Breast epithelium (tissue), 4 donors: Measurements from ENCODE around the gene PHF12. TPM values are rescaled to one million over a fixed set of nuclear protein-coding genes. Genes with fewer than 3 reads are reported as not detected.
A peak's percentile ranks its signal among the peaks of the same experiment; 100 is the strongest.

Experiments
- DNase-seq, 2 donors: peaks; one replicate each; pipeline ENCODE4 v3.0.0-alpha.2; 2019; ENCODE audit warnings: low spot score in 2 of 2
- H3K27ac ChIP-seq, 2 donors: fragments of 200-600 bp; sonication (generic) in 1 of 2; one replicate each; pipeline ENCODE4 v1.5.1; 2016 to 2019; ENCODE audit warnings: mild to moderate bottlenecking in 1 of 2
- H3K27me3 ChIP-seq, 2 donors: fragments of 200-600 bp; sonication (generic) in 1 of 2; one replicate each; pipeline versions ENCODE4 v1.5.1 to v1.6.0; 2017 to 2019; ENCODE audit warnings: control low read depth in 1 of 2, mild to moderate bottlenecking in 1 of 2
- H3K36me3 ChIP-seq: fragments of 200-600 bp; one replicate; pipeline ENCODE4 v1.5.1; 2019
- H3K4me1 ChIP-seq, 2 donors: fragments of 200-600 bp; sonication (generic); one replicate each; pipeline ENCODE4 v1.5.1; 2016 to 2019; ENCODE audit warnings: control low read depth in 1 of 2
- H3K4me3 ChIP-seq, 3 donors: fragments of 200-600 bp; sonication (generic); 1 replicate in 2 of 3; 2 replicates in 1 of 3; pipeline ENCODE4 v1.5.1; 2016 to 2019; ENCODE audit warnings: mild to moderate bottlenecking in 3 of 3, moderate library complexity in 2 of 3
- H3K9me3 ChIP-seq, 2 donors: fragments of 200-600 bp; sonication (generic) in 1 of 2; one replicate each; pipeline ENCODE4 v1.5.1; 2016 to 2019; ENCODE audit warnings: control low read depth in 1 of 2
- POLR2A ChIP-seq: fragments of 450-650 bp; IDR thresholded peaks from one replicate; pipeline ENCODE4 v1.6.1; 2016; ENCODE audit warnings: antibody characterized with exemption, mild to moderate bottlenecking, moderate library complexity
- POLR2AphosphoS5 ChIP-seq, 3 donors: sonication (generic); formaldehyde crosslinking; IDR thresholded peaks; one replicate each; pipeline ENCODE4 v1.6.1; 2017; ENCODE audit warnings: antibody characterized with exemption in 3 of 3
- intact Hi-C: fragments of 100-400 bp; cut with DNase I; formaldehyde crosslinking; loops from one replicate; pipeline ENCODE4 v1.15.1; 2023; ENCODE audit warnings: low total_unique reads
- total RNA-seq, 3 donors: library from RNA; depleted of rRNA; stranded (reverse); fragments of >200 nt; gene quantifications; one replicate each; pipeline ENCODE4 v1.1.0, GENCODE V29; 2016
- TF ChIP-seq, protein P1 (sequence below), 3 donors: fragments of 450-650 bp; IDR thresholded peaks; one replicate each; pipeline ENCODE4 v1.5.1; 2016 to 2017; ENCODE audit warnings: antibody characterized with exemption in 3 of 3, mild to moderate bottlenecking in 3 of 3, moderate library complexity in 3 of 3

The PHF12 gene
- total RNA-seq, 3 donors from 2014 or later, result 32.2 to 42.9 (median 40.3) TPM

DNA sequence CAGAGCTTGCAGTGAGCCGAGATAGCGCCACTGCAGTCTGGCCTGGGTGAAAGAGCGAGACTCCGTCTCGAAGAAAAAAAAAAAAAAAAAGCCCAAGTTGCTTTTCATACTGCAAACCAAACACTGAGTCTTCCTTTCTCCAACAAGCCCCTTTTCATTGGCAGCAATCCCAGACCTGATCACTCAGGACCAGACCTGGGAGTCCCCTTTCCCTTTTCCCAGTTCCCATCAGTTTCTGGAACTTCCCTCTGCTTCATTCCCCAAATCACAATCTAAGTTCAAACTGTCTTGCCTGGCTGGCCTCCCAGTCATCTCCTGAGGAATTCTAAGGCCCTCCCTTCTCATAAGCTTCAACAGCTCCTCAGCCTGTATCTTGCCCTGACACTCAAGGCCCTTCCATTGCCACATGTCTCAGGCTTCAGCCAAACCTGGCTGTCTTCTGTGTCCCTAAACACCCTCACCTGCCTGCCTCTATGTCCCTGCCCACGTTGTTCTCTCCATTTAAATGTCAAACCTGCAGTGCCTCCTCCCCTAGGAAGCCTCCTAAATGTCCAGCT is 11.8 kb upstream of the PHF12 start:
- Histone ChIP-seq H3K27ac (no peak overlapping the region), H3K36me3 (no peaks in the 10 kb centered on the region), H3K9me3 (no peaks in the 10 kb centered on the region), H3K4me3 (no peak overlapping the region), H3K27me3 (peaks cover 0 to 13% of the 10 kb centered on the region in 2 donors), H3K4me1 (no peaks in the 10 kb centered on the region)
- TF ChIP-seq POLR2A (no peak), POLR2AphosphoS5 (IDR thresholded peaks at IDR 0.05) (no peak)
- TF ChIP-seq, protein P1, sequence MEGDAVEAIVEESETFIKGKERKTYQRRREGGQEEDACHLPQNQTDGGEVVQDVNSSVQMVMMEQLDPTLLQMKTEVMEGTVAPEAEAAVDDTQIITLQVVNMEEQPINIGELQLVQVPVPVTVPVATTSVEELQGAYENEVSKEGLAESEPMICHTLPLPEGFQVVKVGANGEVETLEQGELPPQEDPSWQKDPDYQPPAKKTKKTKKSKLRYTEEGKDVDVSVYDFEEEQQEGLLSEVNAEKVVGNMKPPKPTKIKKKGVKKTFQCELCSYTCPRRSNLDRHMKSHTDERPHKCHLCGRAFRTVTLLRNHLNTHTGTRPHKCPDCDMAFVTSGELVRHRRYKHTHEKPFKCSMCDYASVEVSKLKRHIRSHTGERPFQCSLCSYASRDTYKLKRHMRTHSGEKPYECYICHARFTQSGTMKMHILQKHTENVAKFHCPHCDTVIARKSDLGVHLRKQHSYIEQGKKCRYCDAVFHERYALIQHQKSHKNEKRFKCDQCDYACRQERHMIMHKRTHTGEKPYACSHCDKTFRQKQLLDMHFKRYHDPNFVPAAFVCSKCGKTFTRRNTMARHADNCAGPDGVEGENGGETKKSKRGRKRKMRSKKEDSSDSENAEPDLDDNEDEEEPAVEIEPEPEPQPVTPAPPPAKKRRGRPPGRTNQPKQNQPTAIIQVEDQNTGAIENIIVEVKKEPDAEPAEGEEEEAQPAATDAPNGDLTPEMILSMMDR (IDR thresholded peaks at IDR 0.05), result no peak
- intact Hi-C loops, result no loop called here
- no peak for DNase-seq

DNA sequence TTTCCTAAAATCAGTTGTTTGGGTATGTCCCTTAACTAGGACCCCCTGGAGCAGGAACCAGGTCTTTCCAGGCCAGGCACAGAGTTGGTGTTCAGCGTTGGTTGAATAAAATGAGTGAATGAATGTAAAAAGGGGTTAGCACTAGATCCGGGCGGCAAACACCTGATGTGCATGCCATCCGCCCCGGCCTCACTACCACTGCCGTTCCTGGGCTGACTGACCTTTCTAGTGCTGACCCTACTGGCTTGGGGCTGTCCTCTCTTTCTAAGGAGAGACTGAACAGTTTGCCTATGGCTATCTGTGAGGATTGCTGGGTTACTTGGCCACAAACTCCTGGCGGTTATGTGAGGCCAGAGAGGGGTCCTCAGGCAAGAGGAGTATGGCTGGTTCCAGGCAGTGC is 10.1 kb upstream of the PHF12 start:
- TF ChIP-seq, protein P1 (IDR thresholded peaks at IDR 0.05), result no peak
- TF ChIP-seq POLR2AphosphoS5 (IDR thresholded peaks at IDR 0.05), result no peak
- TF ChIP-seq POLR2A, result no peak
- Histone ChIP-seq H3K9me3 (no peaks in the 10 kb centered on the region), H3K4me3 (no peak overlapping the region), H3K4me1 (no peaks in the 10 kb centered on the region), H3K27ac (no peak overlapping the region), H3K27me3 (peaks cover 0 to 13% of the 10 kb centered on the region in 2 donors), H3K36me3 (no peaks in the 10 kb centered on the region)
- intact Hi-C loops, result no loop called here
- no peak for DNase-seq

DNA sequence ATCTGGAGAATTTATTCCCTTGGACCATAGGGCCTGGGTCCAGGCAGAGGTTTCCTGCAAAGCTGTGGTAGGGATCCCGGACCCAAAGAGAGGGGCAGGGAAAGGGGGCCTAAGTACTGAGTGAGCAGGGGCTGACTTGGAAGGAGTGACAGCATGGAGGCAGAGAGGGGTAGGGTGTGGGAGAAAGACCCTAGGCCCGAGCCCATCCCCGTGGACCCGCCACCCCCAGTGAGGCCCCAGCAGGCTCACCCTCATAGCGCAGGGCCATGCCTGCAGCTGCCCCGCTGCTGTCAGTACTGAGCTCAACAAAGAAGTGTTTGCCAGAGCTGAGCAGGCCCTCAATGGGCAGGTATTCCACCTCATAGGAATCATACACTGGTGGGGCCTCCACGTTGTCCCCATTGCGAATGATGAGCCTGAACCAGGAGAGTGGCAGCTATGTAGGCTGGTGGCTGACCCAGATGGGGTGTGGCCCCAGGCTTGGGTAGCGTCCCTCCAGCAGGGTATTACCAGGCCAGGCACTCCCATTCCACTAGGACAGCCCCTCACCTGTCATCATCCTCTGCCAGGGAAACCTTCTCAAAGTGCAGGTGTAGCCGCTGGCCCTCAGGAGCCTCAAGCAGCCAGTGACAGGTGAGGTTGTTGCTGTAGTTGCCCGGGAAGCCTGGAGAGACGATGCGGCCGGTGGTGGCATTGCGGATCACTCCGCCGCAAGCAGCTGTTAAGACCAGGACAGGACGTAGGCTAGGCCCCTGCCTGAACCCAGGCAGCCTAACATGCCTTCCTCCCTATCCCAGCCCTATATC is 9.1 kb upstream of the PHF12 start:
- Histone ChIP-seq H3K4me3 (no peak overlapping the region), H3K36me3 (no peaks in the 10 kb centered on the region), H3K27ac (no peak overlapping the region), H3K9me3 (no peaks in the 10 kb centered on the region), H3K4me1 (no peaks in the 10 kb centered on the region), H3K27me3 (peaks cover 0 to 13% of the 10 kb centered on the region in 2 donors)
- intact Hi-C loops, result no loop called here
- DNase-seq, result peak in 1 of 2 donors; percentile 25
- TF ChIP-seq POLR2AphosphoS5 (IDR thresholded peaks at IDR 0.05) (no peak), POLR2A (no peak)
- TF ChIP-seq, protein P1 (IDR thresholded peaks at IDR 0.05), result no peak

DNA sequence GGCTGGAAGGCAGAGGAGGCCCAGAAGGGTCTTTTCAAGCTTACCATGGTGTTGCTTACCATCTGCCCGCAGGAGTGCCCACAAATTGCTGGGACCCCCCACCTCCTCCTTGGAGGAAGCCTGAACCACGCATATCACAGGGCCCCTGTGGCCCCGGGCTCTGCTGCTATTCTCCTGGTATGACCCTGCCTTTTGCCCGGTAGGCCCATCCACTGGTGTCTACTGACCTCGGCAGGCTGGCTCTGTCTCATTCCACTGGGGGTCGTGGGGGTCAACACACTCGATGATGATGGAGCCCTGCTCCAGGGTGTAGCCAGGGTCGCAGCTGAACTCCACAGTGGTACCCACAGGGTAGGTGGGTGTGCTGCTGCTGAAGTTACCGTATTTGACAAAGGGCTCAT is 8.2 kb upstream of the PHF12 start:
- no peak for DNase-seq
- intact Hi-C loops, result no loop called here

More for the DNA sequence above, 8.2 kb upstream of the PHF12 start:
- Histone ChIP-seq H3K9me3 (no peaks in the 10 kb centered on the region), H3K36me3 (no peaks in the 10 kb centered on the region), H3K4me3 (no peak overlapping the region), H3K27me3 (peaks cover 0 to 9% of the 10 kb centered on the region in 2 donors), H3K27ac (no peak overlapping the region), H3K4me1 (no peaks in the 10 kb centered on the region)
- TF ChIP-seq, protein P1 (IDR thresholded peaks at IDR 0.05), result no peak
- TF ChIP-seq POLR2AphosphoS5 (IDR thresholded peaks at IDR 0.05), result no peak
- TF ChIP-seq POLR2A, result no peak
